Neutrophil (primary cell): ENCODE data around the gene PHOSPHO1.

Source experiments
- H3K27ac ChIP-seq: fragments of 200-600 bp; sonication (generic); 2 replicates; pipeline ENCODE4 v1.5.1; 2016; ENCODE audit warnings: mild to moderate bottlenecking, moderate library complexity
- H3K27me3 ChIP-seq: fragments of 200-600 bp; sonication (generic); 2 replicates; pipeline ENCODE4 v1.6.0; 2016; ENCODE audit warnings: mild to moderate bottlenecking
- H3K36me3 ChIP-seq: fragments of 200-600 bp; sonication (generic); 2 replicates; pipeline ENCODE4 v1.5.1; 2017
- H3K4me1 ChIP-seq, 2 experiments: fragments of 200-600 bp in 1 of 2; sonication (generic) in 1 of 2; 1 replicate in 1 of 2; 2 replicates in 1 of 2; pipeline versions ENCODE4 v1.5.1 to v1.6.1; 2013 to 2016; ENCODE audit warnings: low read depth in 1 of 2, low read length in 1 of 2, mild to moderate bottlenecking in 1 of 2, moderate library complexity in 1 of 2; ENCODE audit not compliant: control insufficient read depth in 1 of 2, insufficient read depth in 1 of 2
- H3K4me3 ChIP-seq, 2 experiments: fragments of 200-600 bp in 1 of 2; sonication (generic) in 1 of 2; 1 replicate in 1 of 2; 2 replicates in 1 of 2; pipeline ENCODE4 v1.5.1; 2013 to 2016; ENCODE audit warnings: low read depth in 1 of 2, low read length in 1 of 2, mild to moderate bottlenecking in 1 of 2, moderate library complexity in 1 of 2
- H3K9me3 ChIP-seq: fragments of 200-600 bp; sonication (generic); 2 replicates; pipeline ENCODE4 v1.5.1; 2016
- CTCF ChIP-seq: fragments of 200-600 bp; sonication (generic); IDR thresholded peaks from 2 replicates; pipeline ENCODE4 v1.5.1; 2016; ENCODE audit warnings: antibody characterized with exemption

The PHOSPHO1 gene

GRCh38 chr17:49216953-49217650 lies 13.5 kb downstream of the PHOSPHO1 start:
- Histone ChIP-seq H3K9me3 (no peaks in the 10 kb centered on the region), H3K36me3 (peaks cover 3% of the 10 kb centered on the region), H3K4me1 (peaks cover 49 to 50% of the 10 kb centered on the region in 2 experiments), H3K4me3 (peak overlapping the region; percentile 1 to 35), H3K27ac (peak overlapping the region; percentile 93), H3K27me3 (peaks cover 17% of the 10 kb centered on the region)
- TF ChIP-seq CTCF: no peak

DNA sequence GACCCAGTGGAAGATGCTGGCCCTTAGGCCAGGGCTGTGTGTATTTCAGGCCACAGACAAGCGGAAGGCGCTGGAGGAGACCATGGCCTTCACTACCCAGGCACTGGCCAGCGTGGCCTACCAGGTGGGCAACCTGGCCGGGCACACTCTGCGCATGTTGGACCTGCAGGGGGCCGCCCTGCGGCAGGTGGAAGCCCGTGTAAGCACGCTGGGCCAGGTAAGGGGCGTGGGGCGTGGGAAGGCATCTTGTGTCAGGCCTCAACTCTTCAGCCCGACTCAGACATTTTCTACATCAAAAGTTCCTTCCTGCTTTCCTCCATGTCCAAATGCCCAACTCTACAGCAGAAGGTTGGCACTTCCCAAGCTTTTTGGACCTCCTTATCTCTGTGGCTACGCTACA lies 14.1 kb downstream of the PHOSPHO1 start:
- Histone ChIP-seq H3K36me3 (no peaks in the 10 kb centered on the region), H3K4me3 (no peak overlapping the region), H3K27me3 (peaks cover 16% of the 10 kb centered on the region), H3K27ac (peak overlapping the region; percentile 93), H3K4me1 (peaks cover 49 to 50% of the 10 kb centered on the region in 2 experiments), H3K9me3 (no peaks in the 10 kb centered on the region)
- no peak for TF ChIP-seq CTCF

GRCh38 chr17:49214676-49215360 lies 15.8 kb downstream of the PHOSPHO1 start:
- H3K36me3 ChIP-seq: no peaks in the 10 kb centered on the region
- no peak overlapping the region for H3K27ac ChIP-seq
- H3K4me1 ChIP-seq: peaks cover 44 to 51% of the 10 kb centered on the region in 2 experiments
- TF ChIP-seq CTCF: no peak
- no peak overlapping the region for H3K4me3 ChIP-seq
- H3K9me3 ChIP-seq: no peaks in the 10 kb centered on the region
- H3K27me3 ChIP-seq: peaks cover 31% of the 10 kb centered on the region

- Histone ChIP-seq H3K36me3 (no peaks in the 10 kb centered on the region), H3K27me3 (peaks cover 41% of the 10 kb centered on the region), H3K4me3 (no peak overlapping the region), H3K27ac (no peak overlapping the region), H3K9me3 (no peaks in the 10 kb centered on the region), H3K4me1 (peaks cover 34 to 41% of the 10 kb centered on the region in 2 experiments)
- no peak for TF ChIP-seq CTCF
Observed at GRCh38 chr17:49213847-49214246, 16.7 kb downstream of the PHOSPHO1 start.

- no peaks in the 10 kb centered on the region for H3K36me3 ChIP-seq
- peaks cover 45% of the 10 kb centered on the region for H3K27me3 ChIP-seq
- H3K4me1 ChIP-seq: peaks cover 30 to 37% of the 10 kb centered on the region in 2 experiments
- no peaks in the 10 kb centered on the region for H3K9me3 ChIP-seq
- no peak overlapping the region for H3K4me3 ChIP-seq
- TF ChIP-seq CTCF: no peak
- H3K27ac ChIP-seq: no peak overlapping the region
Observed at GRCh38 chr17:49213399-49213798, 17.2 kb downstream of the PHOSPHO1 start.
